NCI-H446 treated with DMSO at 0.1 percent for 48 hours (cell line): ENCODE measurements around the gene C16orf87.
"Not testable (repeated sequence)": the region's sequence is repeated elsewhere in the genome, so short reads cannot be mapped to it uniquely, and the experiment has no call there.

ENCODE experiments used
- DNase-seq: peaks from one replicate; lab custom pipeline; 2025; lab: John Stamatoyannopoulos, UW

C16orf87 gene, protein sequence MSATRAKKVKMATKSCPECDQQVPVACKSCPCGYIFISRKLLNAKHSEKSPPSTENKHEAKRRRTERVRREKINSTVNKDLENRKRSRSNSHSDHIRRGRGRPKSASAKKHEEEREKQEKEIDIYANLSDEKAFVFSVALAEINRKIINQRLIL

DNA sequence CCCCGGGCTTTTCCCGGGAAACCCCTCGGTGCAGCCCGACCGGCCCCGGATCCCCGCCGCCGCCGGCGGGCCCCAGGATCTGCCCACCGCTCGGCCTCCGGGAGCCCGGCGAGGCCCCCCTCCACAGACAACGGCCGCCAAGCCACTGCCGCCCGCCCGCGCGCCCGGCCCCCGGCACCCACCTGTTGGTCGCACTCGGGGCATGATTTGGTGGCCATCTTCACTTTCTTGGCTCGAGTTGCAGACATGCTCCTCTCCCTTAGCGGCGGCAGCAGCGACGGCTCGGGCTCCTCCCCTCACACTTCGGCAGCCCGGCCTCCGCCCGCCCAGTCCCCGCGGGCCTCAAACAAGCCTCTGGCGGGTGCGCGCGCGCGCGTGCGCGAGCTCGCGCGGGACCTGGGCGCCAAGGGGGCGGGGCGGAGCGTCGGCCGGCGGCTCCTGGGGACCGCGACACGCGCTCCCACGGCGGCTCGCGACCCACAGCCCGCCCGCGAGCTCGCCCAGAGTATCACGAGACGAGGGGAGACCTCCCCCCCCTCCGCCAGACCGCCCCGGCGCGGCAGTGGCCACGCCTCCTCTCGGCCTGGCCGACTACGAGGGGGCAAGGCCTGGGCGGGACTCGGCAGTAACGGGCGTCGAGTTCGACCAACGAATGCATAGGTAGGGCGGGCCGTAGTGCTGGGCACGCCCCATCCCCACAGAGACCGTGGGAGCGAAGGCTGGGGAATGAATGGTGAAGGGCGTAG is at the start of gene C16orf87:
TSS of gene C16orf87 (minus strand) at position 279 of the 746 bp plus-strand sequence. CDS start at position 248, 31 bp downstream.
- peak; percentile 76 for DNase-seq

GRCh38 chr16:46875243-46875642 is 44.3 kb upstream of the C16orf87 start:
- DNase-seq = no peak

DNA sequence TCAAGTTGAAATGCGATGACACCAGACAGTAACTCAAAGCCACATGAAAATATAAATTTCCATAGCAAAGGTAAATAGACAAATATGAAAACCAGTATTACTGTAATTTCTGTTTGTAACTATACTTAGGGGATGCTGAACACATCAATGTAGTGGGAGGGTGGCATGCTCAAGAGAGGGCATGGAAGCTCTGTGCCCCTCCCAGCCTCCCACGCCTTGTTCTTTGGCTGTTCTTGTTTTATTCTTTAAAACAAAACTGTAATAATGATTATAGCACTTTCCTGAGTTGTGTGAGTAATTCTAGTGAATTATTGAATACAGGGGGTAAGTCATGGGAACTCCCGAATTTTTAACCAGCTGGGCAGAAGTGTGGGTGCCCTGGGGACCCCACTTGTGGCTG is 42.2 kb upstream of the C16orf87 start:
- DNase-seq = no peak

DNA sequence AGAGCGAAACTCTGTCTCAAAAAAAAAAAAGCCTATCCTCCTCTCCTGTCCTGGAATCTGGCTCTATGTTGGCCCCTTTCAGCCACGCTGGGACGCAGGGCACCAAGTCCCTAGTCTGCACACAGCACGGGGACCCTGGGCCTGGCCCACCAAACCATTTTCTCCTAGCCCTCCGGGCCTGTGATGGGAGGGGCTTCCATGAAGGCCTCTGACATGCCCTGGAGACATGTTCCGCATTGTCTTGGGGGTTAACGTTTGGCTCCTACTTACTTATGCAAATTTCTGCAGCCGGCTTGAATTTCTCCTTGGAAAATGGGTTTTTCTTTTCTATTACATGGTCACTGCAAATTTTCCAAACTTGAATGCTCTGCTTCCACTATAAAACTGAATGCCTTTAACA is 40.6 kb upstream of the C16orf87 start:
- no peak for DNase-seq

DNA sequence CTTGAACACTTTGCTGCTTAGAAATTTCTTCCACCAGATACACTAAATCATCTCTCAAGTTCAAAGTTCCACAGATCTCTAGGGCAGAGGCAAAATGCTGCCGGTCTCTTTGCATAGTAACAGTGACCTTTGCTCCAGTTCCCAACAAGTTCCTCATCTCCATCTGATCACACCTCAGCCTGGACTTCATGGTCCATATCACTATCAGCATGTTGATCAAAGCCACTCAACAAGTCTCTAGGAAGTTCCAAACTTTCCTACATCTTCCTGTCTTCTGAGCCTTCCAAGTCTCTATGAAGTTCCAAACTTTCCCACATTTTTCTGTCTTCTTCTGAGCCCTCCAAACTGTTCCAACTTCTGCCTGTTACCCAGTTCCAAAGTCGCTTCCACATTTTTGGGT is 37.9 kb upstream of the C16orf87 start:
- not testable (repeated sequence) for DNase-seq

DNA sequence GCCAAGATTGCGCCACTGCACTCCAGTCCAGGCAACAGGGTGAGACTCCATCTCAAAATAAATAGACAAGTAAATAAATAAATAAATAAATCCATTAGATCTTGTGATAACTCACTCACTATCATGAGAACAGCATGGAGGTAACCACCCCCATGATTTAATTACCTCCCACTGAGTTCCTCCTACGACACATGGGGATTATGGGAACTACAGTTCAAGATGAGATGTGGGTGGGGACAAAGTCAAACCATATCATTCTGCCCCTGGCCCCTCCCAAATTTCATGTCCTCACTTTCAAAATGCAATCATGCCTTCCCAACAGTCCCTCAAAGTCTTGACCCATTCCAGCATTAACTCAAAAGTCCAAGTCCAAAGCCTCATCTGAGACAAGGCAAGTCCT is 36.5 kb upstream of the C16orf87 start:
- DNase-seq = not testable (repeated sequence)

- no peak for DNase-seq
These were observed 35.3 kb upstream of the C16orf87 start for GRCh38 chr16:46866286-46866685.

DNA sequence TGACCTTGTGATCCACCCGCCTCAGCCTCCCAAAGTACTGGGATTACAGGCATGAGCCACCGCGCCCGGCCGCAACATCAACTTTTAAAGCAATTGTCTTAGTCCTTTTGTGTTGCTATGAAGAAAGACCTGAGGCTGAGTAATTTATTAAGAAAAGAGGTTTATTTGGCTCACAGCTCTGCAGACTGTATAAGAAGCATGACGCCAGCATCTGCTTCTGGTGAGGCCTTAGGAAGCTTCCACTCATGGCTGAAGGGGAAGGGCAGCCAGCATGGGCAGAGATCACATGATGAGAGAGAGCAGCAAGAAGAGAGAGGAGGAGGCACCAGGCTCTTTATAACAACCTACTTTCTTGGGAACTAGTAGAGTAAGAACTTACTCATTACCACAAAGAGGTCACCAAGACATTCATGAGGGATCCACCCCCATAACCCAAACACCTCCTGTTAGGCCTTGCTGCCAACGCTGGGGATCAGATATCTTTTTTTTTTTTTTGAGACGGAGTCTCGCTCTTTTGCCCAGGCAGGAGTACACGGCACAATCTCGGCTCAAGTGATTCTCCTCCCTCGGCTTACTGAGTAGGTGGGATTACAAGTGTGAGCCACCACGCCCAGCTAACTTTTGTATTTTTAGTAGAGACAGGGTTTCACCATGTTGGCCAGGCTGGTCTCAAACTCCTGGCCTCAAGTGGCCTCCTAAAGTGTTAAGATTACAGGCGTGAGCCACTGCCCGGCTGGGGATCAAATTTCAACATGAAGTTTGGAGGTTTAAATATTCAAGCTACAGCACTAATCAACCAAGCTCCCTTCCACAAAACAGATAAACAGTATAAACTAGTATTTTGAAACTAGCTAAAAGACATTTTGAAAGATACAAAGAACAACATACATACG is 31.8 kb upstream of the C16orf87 start:
- DNase-seq = no peak

- DNase-seq = no peak
These were observed 28.8 kb upstream of the C16orf87 start for GRCh38 chr16:46859719-46860152.

DNA sequence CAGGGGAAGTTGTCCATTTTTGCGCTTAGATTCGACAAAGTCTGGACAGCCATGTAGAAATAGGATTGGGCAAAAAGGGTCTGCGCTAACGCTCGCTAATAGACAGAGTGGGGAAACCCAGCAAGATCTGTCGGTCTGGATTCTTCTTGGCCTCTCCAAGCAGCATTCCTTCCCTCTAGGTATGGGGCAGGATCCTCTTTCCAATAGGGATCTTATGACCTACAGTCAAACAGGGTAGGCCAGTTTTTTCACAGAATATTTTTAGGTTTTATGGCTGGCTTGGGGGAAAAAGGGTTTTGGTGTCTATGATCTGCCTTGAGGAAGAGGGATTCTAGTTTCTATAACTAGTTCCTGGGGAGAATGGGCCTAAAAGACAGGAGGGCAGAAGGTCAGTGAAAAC is 27.2 kb upstream of the C16orf87 start:
- DNase-seq = no peak

DNA sequence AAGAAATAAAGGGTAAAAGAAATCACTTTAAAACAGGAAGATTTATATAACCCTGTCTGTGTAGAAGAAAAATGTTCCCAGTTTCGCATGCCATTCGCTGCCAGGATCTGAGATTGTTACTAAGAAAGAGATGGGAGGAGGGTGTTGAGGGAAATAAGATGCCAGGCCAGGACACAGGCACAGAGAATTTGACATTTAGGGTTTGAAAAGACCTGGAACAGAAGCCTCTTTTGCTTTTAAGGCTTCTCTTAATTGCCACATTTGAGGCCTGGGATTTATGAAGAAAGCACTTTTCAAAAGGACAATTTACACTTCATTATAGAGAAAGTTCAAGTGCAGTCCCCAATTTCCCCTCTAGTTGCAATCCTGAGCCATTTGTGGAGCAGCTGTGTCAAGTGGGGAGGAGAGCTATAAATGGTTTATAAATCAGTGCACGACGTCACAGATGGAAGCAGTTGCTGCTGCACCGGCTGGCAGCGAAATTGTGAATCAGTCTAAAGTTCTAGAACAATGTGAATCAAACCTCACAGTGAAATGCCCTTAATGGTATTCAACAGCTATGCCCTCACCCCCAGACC is 26.5 kb upstream of the C16orf87 start:
- DNase-seq = no peak

- no peak for DNase-seq
These were observed 24.4 kb upstream of the C16orf87 start for GRCh38 chr16:46855389-46855788.

GRCh38 chr16:46854846-46855245 is 23.9 kb upstream of the C16orf87 start:
- no peak for DNase-seq

GRCh38 chr16:46853713-46854443 is 22.9 kb upstream of the C16orf87 start:
- DNase-seq = no peak

DNA sequence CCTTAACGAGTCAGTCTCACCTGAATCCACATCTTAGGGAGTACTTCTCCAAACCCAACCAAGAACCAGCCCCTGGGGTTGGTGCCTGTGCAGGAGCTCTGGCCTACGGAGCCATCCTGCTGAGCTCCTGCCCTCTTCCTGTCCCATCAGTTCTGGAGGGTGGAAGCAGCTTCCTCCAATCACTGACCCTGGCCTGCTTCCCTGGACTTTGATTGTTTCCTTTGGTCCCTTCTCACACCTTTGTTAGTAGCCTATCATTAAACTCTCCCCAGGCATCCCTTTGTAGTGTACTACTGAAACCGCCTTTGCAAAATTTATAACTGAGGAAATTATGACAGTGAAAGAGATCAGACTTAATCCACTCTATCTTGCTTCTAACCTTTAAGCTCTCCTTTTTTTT is 21.1 kb upstream of the C16orf87 start:
- DNase-seq = no peak

- DNase-seq = no peak
These were observed 19.9 kb upstream of the C16orf87 start for GRCh38 chr16:46850619-46851555.

DNA sequence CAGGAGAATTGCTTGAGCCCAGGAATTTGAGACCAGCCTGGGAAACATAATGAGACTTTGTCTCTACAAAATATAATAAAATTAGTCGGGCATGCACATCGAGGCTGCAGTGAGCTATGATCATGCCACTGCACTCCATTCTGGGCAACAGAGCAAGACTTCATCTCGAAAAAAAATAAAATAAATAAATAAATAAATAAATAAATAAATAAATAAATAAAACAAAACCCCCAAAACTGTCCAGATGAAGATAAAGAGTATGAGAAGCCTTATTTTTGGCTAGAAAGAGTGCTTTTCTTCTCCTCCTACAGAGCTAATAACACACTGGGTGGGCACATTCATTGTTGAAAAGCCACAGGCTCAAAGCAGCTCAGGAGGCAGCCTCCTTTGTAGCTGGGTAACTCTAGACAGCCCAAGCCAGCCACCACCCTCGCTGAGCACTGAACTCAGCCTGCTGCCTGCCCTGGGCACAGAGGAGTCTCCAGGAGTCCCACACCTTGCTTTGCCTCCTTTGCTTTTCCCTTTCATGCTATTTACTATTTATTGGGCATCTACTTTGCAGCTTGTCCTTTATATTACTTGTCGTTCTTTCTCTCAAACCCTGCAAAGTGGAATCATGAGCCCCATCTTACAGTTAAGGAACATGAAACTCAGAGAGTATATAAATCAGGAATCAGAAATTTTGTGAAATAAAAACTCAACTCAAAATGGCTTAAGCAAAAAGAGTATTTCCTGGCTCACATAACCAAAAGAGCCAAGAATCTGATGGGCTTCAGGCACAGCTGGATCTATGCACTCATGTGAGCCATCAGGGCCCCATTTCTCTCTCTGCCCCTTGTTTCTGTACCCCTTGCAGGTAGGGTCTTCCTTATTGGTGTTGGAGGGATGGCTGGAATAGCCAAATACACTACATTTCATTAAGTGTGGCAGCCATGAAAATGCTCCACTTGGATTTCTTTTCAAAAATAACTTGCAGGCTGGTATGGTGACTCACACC is 18.1 kb upstream of the C16orf87 start:
- DNase-seq = no peak

GRCh38 chr16:46845952-46846351 is 15.0 kb upstream of the C16orf87 start:
- no peak for DNase-seq

- no peak for DNase-seq
These were observed 13.8 kb upstream of the C16orf87 start for GRCh38 chr16:46844771-46845170.
